Erythroblast (primary cell): ENCODE measurements around the gene TBC1D28.
"Not testable (repeated sequence)": the region's sequence is repeated elsewhere in the genome, so short reads cannot be mapped to it uniquely, and the experiment has no call there.

Experiments
- GATA1 ChIP-seq: IDR thresholded peaks from 2 replicates; pipeline ENCODE4 v1.6.1; 2011; ENCODE audit warnings: low read depth, mild to moderate bottlenecking, control low read depth, low read length, moderate library complexity
- POLR2A ChIP-seq: IDR thresholded peaks from 2 replicates; pipeline ENCODE4 v1.6.1; 2011; ENCODE audit warnings: mild to moderate bottlenecking, low read length

DNA sequence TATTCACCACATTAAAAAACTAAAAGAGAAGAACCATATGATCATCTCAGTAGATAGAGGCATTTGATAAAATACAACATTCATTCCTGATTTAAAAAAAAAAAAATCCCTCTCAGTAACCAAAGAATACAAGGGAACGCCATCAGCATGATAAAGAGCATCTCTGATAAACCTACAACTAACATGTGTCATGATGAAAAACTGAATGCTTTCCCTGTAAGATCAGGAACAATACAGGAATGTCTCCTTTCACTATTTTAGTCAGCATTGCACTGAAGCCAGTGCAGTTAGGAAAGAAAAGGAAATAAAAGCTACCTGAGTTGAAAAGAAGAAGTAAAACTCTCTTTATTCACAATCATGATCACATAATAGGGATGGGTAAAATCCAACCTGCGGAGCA, 51.1 kb downstream of the TBC1D28 start:
- not testable (repeated sequence) for TF ChIP-seq POLR2A, GATA1
